T-helper 2 cell treated with Interferon-gamma antibody and Interleukin-4, amounts not matched to agents 5 μg/mL and 100 μg/mL, for 36 hours (primary cell): ENCODE data around the gene ABHD17C.
"Not testable (repeated sequence)": the region's sequence is repeated elsewhere in the genome, so short reads cannot be mapped to it uniquely, and the experiment has no call there.

Experiments used
- DNase-seq: peaks from one replicate; pipeline ENCODE4 v3.0.0; 2021; ENCODE audit warnings: low spot score
- H3K27ac Mint-ChIP-seq: one replicate; pipeline ENCODE4 v1.8.0; 2021; ENCODE audit warnings: mild to moderate bottlenecking, mixed read lengths
- H3K27me3 Mint-ChIP-seq: one replicate; pipeline ENCODE4 v1.8.0; 2021; ENCODE audit warnings: low read depth, mixed read lengths
- H3K36me3 Mint-ChIP-seq: one replicate; pipeline ENCODE4 v1.8.0; 2021; ENCODE audit warnings: low read depth, mixed read lengths
- H3K4me1 Mint-ChIP-seq: one replicate; pipeline ENCODE4 v1.8.0; 2021; ENCODE audit warnings: low read depth, mixed read lengths
- H3K4me3 Mint-ChIP-seq: one replicate; pipeline ENCODE4 v1.8.0; 2022; ENCODE audit warnings: mild to moderate bottlenecking, moderate library complexity, mixed read lengths
- H3K9me3 Mint-ChIP-seq: one replicate; pipeline ENCODE4 v1.8.0; 2021; ENCODE audit warnings: mixed read lengths

ABHD17C gene

DNA sequence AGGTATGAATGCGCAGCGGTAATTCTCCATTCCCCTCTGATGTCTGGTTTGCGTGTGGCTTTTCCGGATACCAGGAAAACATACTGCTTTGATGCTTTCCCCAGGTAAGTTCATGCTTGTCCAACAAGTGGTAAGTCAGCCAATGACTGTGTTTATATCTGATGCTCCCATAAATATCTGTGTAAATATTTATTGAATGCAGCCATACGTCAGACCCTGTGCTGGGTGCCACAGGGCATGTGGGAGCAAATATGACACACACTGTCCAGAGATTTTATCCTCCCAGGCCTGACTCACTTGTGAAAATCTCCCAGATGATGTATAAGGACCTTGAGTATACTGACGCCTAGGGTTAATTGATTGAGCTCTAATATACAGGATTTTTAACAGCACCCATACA is 54.5 kb downstream of the ABHD17C start:
- Mint-ChIP-seq H3K27me3 (no peaks in the 10 kb centered on the region), H3K4me1 (no peaks in the 10 kb centered on the region), H3K27ac (no peak overlapping the region), H3K9me3 (no peaks in the 10 kb centered on the region), H3K4me3 (no peak overlapping the region), H3K36me3 (no peaks in the 10 kb centered on the region)
- DNase-seq = no peak

DNA sequence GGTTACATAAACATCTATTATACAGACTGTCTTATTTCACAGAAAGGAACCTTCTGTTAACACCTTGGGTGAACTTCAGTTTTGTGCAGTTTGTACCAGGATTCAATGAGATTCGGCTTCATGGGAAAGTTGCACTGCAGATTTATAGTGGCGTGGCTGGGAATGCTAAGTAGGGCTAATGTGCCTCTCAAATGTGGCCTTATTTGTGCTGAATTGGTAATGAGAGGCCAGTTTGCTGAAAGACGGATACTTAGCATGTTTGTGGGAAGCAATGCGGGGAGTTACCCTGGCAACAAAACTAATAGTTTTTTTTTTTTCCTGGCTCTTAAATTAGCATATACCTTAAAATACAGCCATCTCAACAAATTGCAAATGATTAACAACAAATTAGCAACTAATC is 55.5 kb downstream of the ABHD17C start:
- no peaks in the 10 kb centered on the region for H3K36me3 Mint-ChIP-seq

DNA sequence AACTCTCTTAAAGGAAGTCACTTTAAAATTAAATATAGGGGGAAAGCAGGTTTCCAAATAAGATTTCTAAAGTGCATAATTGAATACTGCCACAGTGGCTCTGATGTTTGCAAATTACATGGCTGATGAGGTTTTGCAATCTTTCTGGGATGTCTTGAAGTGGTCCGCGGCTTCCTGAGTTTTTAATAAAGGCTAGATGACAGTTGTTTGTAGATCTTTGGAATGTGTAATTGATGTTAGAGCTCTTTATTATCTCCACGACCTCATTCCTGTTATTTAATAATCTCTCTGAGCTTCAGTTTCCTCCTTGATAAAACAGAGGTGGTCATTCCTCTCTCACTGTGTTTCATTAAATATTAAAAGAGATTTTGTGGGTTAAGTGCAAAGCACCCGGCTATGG is 57.1 kb downstream of the ABHD17C start:
- peaks cover 3% of the 10 kb centered on the region for H3K27me3 Mint-ChIP-seq
- no peaks in the 10 kb centered on the region for H3K9me3 Mint-ChIP-seq
- H3K4me1 Mint-ChIP-seq = peaks cover 3% of the 10 kb centered on the region
- no peaks in the 10 kb centered on the region for H3K36me3 Mint-ChIP-seq
- H3K27ac Mint-ChIP-seq = no peak overlapping the region
- DNase-seq = no peak
- no peak overlapping the region for H3K4me3 Mint-ChIP-seq

More for the DNA sequence above, 55.5 kb downstream of the ABHD17C start:
- no peaks in the 10 kb centered on the region for H3K9me3 Mint-ChIP-seq
- no peaks in the 10 kb centered on the region for H3K4me1 Mint-ChIP-seq
- no peak overlapping the region for H3K27ac Mint-ChIP-seq
- no peak for DNase-seq
- H3K27me3 Mint-ChIP-seq = peaks cover under 1% of the 10 kb centered on the region
- H3K4me3 Mint-ChIP-seq = no peak overlapping the region

DNA sequence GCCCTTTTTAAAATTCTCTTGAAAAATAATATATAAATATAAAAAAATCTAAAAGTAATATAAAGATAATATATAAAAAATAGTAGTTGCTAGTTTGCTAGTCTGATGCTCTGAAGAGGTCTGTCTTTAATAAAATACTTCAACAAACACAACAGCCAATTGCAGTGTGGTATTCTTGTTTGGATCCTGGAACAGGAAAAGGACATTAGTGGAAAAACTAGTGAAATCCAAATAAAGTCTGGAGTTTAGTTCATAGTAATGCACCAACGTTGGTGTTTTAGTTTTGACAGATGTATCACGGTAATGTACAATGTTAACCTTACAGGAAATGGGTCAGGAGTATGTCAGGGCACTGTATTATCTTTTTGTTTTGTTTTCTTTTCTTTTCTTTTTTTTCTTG is 58.1 kb downstream of the ABHD17C start:
- H3K4me3 Mint-ChIP-seq = no peak overlapping the region
- H3K27me3 Mint-ChIP-seq = peaks cover 3% of the 10 kb centered on the region
- H3K4me1 Mint-ChIP-seq = peaks cover 3% of the 10 kb centered on the region
- DNase-seq = no peak
- no peak overlapping the region for H3K27ac Mint-ChIP-seq
- H3K36me3 Mint-ChIP-seq = no peaks in the 10 kb centered on the region
- no peaks in the 10 kb centered on the region for H3K9me3 Mint-ChIP-seq

DNA sequence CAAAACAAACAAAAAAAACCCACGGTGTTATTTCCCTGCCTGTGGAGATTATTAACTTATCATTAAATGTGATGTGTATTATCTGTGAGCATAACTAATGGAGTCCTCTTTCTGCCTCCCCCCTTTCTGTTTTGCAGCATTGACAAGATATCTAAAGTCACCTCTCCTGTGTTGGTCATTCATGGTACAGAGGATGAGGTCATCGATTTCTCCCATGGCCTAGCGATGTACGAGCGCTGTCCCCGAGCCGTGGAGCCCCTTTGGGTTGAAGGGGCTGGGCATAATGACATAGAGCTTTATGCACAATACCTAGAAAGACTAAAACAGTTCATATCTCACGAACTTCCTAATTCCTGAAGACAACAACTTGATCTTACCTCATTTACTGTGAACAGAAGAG is 58.9 kb downstream of the ABHD17C start:
- DNase-seq = no peak
- Mint-ChIP-seq H3K9me3 (no peaks in the 10 kb centered on the region), H3K4me3 (no peak overlapping the region), H3K4me1 (peaks cover 3% of the 10 kb centered on the region), H3K27ac (no peak overlapping the region), H3K27me3 (peaks cover 3% of the 10 kb centered on the region), H3K36me3 (no peaks in the 10 kb centered on the region)

DNA sequence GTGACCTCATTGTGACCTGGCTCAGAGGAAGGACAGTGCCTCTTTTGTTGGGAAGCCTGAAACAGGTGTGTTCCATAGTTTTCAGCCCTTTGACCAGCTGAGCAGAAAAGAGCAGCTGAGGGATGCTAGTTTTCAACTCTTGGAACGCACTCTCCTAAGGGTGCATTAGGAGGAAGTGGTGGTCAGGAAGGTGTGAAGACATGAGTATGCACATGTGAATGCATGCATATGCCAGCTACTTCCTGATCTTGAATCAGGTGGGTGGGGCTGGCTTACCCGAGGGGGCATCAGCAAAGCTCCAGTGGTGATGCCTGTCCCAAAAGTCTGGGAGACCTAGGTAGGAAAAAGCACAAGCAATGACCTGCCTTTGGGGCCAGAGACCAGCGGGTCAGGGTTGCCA is 60.8 kb downstream of the ABHD17C start:
- Mint-ChIP-seq H3K36me3 (no peaks in the 10 kb centered on the region), H3K4me1 (peaks cover 3% of the 10 kb centered on the region), H3K27ac (no peak overlapping the region), H3K4me3 (no peak overlapping the region), H3K27me3 (peaks cover 6% of the 10 kb centered on the region), H3K9me3 (no peaks in the 10 kb centered on the region)
- no peak for DNase-seq

DNA sequence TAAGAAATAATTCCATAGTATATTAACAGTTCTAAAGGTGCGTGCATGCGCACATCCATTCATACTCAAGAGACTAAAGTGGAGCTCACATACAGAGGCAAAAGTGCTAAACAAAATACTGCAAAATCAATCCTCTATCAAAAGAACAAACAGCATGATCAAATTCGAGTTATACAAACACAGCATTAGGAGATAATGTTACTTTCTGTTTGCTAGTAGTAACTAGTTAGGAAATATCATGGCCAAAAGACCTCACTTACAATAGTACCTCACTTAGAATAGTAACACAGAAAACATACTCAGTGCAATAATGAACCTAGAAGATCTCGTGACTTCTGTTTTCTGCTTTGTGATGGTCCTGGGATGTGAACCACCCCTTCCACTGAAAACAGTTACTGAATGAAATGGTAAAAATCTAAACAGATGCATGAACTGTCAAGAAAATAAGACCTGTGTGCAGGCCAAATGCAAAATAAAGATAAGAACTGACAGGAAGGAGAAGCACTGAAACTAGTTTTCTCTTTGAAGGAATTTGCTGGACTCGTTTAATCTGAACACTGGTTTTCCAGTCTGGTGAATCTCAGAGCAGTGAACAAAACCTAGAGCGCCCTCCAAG is 63.1 kb downstream of the ABHD17C start:
- H3K9me3 Mint-ChIP-seq = no peaks in the 10 kb centered on the region
- H3K27me3 Mint-ChIP-seq = peaks cover 7% of the 10 kb centered on the region
- DNase-seq = no peak
- H3K4me1 Mint-ChIP-seq = peaks cover 3% of the 10 kb centered on the region
- H3K36me3 Mint-ChIP-seq = no peaks in the 10 kb centered on the region
- H3K4me3 Mint-ChIP-seq = no peak overlapping the region
- H3K27ac Mint-ChIP-seq = no peak overlapping the region

DNA sequence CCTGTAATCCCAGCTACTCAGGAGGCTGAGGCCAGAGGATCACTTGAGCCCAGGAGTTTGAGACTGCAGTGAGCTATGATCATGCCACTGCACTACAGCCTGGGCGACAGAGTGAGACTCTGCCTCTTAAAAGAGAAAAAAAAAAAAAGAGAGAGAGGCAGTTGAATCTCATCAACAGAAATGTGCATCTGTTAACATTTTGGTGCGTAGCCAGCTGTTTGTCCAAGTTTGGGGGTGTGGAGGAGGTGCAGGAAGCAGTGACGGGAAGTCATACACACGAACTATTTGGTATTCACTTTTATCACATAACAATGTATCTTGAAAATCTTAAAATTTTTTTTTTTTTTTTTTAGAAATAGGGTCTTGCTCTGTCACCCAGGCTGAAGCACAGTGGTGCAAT is 65.8 kb downstream of the ABHD17C start:
- Mint-ChIP-seq H3K27me3 (peaks cover 4% of the 10 kb centered on the region), H3K4me1 (peaks cover under 1% of the 10 kb centered on the region), H3K27ac (no peak overlapping the region), H3K4me3 (no peak overlapping the region), H3K36me3 (no peaks in the 10 kb centered on the region), H3K9me3 (no peaks in the 10 kb centered on the region)
- DNase-seq = no peak

DNA sequence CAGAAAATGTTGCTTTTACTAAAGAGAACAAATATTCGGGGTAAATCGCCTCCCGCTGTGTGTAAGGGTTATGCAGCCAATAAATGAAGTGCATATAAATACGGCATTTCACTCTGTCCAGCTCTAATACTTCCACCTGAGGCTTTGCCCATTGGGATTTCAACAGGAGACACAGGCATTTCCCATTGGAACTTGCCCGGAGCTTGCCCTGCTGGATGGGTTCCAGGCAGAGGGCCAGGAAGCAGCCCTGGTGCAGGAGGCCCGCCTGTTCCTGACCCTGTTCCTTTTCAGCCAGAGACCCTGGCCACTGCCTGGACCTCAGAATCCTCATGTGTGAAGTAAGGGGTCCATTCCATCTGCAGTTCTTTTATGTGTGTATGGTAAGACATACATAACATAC is 66.6 kb downstream of the ABHD17C start:
- no peak overlapping the region for H3K4me3 Mint-ChIP-seq
- H3K9me3 Mint-ChIP-seq = no peaks in the 10 kb centered on the region
- no peak for DNase-seq
- no peaks in the 10 kb centered on the region for H3K36me3 Mint-ChIP-seq
- no peak overlapping the region for H3K27ac Mint-ChIP-seq
- H3K27me3 Mint-ChIP-seq = peaks cover 4% of the 10 kb centered on the region
- H3K4me1 Mint-ChIP-seq = no peaks in the 10 kb centered on the region

DNA sequence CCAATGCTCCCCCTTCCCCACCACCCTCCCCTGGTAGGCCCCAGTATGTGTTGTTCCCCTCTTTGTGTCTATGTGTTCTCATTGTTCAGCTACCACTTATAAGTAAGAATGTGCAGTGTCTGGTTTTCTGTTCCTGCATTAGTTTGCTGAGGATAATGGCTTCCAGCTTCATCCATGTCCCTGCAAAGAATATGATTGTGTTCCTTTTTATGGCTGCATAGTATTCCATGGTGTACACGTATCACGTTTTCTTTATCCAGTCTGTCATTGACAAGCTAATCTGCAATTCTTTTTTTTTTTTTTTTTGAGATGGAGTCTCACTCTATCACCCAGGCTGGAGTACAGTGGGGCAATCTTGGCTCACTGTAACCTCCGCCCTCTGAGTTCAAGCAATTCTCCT is 68.1 kb downstream of the ABHD17C start:
- not testable (repeated sequence) for H3K27me3 Mint-ChIP-seq, DNase-seq, H3K9me3 Mint-ChIP-seq, H3K36me3 Mint-ChIP-seq, H3K27ac Mint-ChIP-seq, H3K4me3 Mint-ChIP-seq, H3K4me1 Mint-ChIP-seq

DNA sequence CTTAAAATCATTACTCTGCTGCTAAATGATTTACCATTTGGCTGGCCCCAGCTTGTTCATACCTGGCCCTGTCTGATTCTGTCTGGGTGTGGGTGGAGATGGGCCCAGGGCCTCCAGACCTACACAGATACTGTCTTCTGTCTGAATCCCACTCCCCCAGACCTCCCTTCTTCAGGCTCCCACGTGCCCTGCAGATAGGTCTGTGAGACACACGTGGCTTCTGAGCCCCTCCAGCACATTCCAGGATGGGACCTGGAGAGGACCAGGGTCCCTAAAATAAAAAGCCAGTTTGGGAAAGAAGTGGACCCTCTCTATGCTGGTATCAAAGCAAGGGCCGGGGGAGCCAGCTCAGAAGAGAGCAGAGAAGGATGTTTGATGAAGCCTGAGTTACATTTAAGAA is 69.4 kb downstream of the ABHD17C start:
- no peak for DNase-seq
- peaks cover 4% of the 10 kb centered on the region for H3K27me3 Mint-ChIP-seq
- no peaks in the 10 kb centered on the region for H3K9me3 Mint-ChIP-seq
- no peaks in the 10 kb centered on the region for H3K4me1 Mint-ChIP-seq
- H3K36me3 Mint-ChIP-seq = no peaks in the 10 kb centered on the region
- H3K4me3 Mint-ChIP-seq = no peak overlapping the region
- H3K27ac Mint-ChIP-seq = no peak overlapping the region

DNA sequence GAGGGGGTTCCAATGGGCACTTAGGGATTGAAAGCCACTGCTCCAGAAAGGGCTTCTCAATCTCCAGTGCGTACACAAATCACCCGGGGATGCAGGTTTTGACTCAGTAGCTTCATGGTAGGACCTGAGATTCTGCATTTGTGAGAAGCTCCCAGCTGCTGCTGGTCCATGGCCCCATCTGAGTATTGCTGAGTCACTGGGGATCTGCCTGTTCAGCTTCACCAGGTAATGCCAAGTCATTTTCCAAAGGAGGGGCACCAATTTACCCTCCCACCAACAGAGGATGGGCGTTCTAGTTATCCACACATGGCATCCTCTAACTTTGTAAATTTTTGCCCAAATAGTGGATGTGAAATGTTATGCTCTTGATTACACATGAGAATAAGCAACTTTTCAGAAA is 71.2 kb downstream of the ABHD17C start:
- DNase-seq = no peak
- Mint-ChIP-seq H3K36me3 (no peaks in the 10 kb centered on the region), H3K27me3 (peaks cover 2% of the 10 kb centered on the region), H3K9me3 (no peaks in the 10 kb centered on the region), H3K27ac (no peak overlapping the region), H3K4me1 (no peaks in the 10 kb centered on the region), H3K4me3 (no peak overlapping the region)

DNA sequence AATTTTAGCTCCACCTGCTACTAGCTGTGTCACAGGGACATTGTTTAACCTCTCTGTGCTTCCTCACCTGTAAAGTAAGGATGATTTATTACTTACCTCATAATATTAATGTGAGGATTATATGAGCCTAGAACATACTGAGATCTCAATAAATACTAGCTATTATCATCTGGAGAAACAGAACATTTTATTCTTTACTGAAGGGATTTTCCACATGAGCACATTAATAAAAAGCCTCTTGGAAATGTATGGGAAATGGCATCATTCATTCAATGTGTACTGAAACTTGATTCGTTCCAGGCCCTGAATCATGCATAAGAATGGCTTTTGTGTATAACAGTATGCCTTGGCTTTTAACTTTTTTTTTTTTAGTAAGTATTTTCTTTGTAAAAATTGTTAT is 73.0 kb downstream of the ABHD17C start:
- DNase-seq = no peak
- H3K4me3 Mint-ChIP-seq = no peak overlapping the region
- H3K9me3 Mint-ChIP-seq = no peaks in the 10 kb centered on the region
- peaks cover 2% of the 10 kb centered on the region for H3K27me3 Mint-ChIP-seq
- no peaks in the 10 kb centered on the region for H3K36me3 Mint-ChIP-seq
- no peaks in the 10 kb centered on the region for H3K4me1 Mint-ChIP-seq
- no peak overlapping the region for H3K27ac Mint-ChIP-seq

DNA sequence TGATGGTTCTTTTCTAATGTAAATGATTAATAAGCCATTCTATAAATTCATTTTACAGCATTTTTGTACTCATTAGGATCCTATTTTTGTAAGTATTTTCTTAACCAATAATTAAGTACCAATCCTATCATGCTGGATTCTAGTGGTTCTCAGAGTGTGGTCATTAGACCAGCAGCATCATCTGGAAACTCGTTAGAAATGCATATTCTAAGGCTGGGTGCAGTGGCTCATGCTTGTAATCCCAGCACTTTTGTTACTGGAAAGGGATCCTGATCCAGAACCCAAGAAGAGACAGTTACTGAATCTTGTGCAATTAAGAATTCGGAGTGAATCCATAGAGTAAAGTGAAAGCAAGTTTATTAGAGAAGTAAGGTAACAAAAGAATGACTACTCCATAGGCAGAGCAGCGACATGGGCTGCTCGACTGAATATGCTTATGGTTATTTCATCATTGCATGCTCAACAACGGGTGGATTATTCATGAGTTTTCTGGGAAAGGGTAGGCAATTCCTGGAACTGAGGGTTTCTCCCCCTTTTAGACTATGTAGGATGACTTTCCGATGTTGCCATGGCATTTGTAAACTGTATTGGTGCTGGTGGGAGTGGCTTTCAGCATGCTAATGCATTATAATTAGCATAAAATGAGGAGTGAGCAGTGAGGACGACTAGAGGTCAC is 74.2 kb downstream of the ABHD17C start:
- DNase-seq = no peak
- peaks cover 6% of the 10 kb centered on the region for H3K27me3 Mint-ChIP-seq
- no peaks in the 10 kb centered on the region for H3K4me1 Mint-ChIP-seq
- H3K9me3 Mint-ChIP-seq = no peaks in the 10 kb centered on the region
- no peaks in the 10 kb centered on the region for H3K36me3 Mint-ChIP-seq
- H3K4me3 Mint-ChIP-seq = no peak overlapping the region
- H3K27ac Mint-ChIP-seq = no peak overlapping the region
